AML-193 (cell line): ENCODE measurements around the gene MYL3.

ENCODE experiments used
- DNase-seq, 2 experiments: peaks; one replicate each; lab custom pipeline; 2025; lab: John Stamatoyannopoulos, UW

MYL3 gene

GRCh38 chr3:46899151-46900006 lies 36.1 kb upstream of the MYL3 start:
- DNase-seq: no peak

GRCh38 chr3:46898321-46899150 lies 35.3 kb upstream of the MYL3 start:
- no peak for DNase-seq

GRCh38 chr3:46897829-46898320 lies 34.6 kb upstream of the MYL3 start:
- DNase-seq: no peak

- DNase-seq: no peak
Observed at GRCh38 chr3:46897031-46897430, 33.8 kb upstream of the MYL3 start.

GRCh38 chr3:46896386-46896785 lies 33.1 kb upstream of the MYL3 start:
- no peak for DNase-seq

- DNase-seq: no peak
Observed at GRCh38 chr3:46895761-46896160, 32.5 kb upstream of the MYL3 start.

DNA sequence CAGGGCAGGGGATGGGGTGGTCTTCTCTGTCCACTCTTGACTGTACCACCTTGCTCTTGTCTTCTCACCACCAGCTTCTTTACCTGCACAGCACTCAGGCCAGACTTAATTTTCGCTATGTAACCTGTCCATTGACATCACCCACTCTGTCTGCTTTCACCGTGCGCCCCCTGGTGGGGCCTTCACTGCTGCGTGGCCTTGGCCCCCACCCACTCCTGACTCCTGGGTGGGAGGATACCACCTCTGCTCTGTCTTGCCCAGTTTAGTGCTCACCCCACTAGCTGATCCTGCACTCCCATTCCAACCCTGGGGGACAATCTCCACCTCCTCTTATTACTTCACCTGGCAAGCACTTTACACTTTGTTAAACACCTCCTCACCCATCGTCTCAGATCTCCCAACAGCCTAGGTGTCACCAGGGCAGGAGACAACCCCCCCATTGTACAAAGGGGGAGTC lies 32.0 kb upstream of the MYL3 start:
- peak; percentile 52 to 54 for DNase-seq

- no peak for DNase-seq
Observed at GRCh38 chr3:46894256-46894655, 31.0 kb upstream of the MYL3 start.

- DNase-seq: no peak
Observed at GRCh38 chr3:46893763-46894162, 30.5 kb upstream of the MYL3 start.

DNA sequence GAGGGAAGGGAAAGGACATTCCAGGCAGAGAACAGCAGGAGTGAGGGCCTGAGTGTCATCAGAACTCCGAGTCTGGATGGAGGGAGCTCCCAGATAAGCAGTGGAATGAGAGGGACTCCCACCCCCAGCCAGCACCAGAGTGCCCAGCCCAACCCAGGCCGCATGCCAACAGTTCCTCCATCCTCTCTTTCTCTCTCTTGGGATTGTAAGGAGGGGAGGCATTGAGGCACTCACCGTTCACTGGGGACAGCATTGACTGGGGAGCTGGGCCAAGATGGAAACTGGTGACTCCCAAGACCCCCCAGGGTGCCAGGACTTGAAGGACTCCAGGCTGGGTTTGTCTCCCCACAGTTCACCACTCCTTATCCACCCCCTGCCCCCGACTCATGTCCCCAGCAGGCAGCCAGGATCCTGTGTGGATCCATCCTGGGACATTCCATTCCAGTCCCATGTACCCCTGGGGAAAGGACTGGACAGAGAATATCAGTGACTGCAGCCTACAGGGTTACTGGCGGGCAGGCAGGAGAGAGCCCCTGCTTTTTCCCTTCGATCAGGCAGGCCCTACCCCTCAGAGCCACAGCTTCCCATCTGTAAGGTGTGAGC lies 30.0 kb upstream of the MYL3 start:
- DNase-seq: no peak

GRCh38 chr3:46892285-46893145 lies 29.3 kb upstream of the MYL3 start:
- peak; percentile 84 to 90 for DNase-seq

DNA sequence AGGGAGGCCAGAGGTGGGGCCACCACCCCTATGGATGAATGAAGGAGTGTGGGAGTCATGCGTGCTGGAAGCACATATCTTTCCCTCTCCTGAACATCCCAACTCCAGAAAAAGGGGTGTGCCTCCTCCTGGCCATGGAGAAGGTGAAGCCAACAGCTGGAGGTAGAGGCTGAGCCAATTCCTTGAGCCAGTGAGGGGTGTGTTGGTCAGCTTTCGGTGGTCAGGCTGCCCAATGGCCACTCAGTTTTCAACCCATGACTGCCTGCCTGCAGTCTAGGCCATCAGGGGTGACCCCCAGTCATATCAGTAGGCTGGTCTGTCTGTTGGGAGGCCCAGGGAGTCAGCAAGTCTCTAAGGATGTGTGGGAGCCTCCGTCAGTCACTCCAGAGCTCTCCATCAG lies 27.9 kb upstream of the MYL3 start:
- DNase-seq: no peak

- no peak for DNase-seq
Observed at GRCh38 chr3:46890132-46890531, 26.9 kb upstream of the MYL3 start.

DNA sequence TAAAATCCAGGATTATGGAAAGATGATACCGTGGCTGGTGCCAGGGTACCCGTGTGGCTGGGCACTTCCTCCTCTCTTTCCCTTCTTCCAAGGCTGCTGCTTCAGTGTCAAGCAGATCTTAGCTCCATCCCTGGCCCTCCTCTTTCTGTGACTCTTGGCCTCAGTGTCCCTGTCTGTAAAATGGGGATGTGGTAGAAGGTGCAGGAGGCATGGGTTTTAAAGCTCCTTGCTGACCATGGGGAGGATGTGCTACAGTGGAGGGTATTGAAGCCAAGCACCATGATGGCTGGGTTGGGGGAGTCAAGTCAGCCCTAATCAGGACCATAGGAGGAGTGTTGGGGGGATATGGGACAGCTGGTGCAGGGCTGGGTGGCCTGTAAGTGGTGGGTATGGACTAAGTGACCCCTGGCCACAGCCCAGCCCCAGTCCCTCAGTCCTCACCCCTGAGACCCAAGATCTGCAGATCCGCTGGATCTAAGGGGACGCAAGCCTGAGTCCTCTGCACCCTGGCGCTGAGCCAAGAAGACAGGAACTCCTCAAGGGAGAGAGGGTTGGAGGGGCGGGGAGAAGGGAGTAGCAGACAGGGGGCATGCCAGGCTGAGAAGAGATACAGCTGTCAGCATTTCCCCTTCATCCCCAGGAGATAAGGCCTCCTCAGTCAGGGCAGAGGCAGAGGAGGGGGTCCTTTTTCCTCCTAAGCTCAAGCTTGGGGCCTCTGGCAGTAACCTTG lies 26.3 kb upstream of the MYL3 start:
- no peak for DNase-seq

DNA sequence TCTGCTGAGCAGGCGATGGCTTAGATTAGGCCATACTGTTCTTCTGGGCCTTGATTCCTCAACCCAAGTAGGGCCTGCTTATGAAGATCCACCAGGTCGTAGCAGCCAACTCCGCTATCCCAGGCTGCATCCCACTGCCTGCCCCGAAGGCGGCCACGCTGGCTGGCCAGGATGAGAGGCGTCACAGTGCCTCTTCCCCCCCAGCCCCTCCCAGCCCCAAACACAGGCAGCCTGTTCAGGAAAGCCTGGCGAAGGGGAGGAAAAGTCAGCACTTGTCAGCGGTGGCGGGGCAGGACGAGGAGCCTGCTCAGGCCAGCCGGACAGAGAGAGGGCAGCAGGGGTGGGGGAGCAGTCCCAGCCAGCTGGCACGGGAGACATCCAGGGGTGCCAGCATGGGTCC lies 25.5 kb upstream of the MYL3 start:
- DNase-seq: no peak

GRCh38 chr3:46887980-46888494 lies 24.8 kb upstream of the MYL3 start:
- no peak for DNase-seq

DNA sequence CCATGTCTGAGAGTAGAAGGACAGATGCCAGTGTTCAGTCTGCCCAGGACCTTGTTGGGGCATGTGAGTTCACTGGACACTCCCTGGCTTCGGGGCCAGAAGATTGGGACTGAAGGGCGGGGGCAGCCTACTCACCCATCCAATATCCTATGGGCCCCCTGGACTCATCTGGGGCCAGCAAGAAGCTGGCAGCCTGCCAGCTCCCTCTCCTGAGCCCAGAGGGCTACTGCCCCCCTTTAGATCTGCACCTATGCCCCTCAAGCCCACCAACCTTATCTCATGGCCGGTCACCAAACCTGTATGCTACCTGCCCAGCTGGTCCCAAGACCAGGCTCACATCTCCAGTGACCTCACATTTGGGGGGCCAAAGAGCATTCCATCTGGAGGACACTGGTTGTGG lies 22.4 kb upstream of the MYL3 start:
- no peak for DNase-seq

DNA sequence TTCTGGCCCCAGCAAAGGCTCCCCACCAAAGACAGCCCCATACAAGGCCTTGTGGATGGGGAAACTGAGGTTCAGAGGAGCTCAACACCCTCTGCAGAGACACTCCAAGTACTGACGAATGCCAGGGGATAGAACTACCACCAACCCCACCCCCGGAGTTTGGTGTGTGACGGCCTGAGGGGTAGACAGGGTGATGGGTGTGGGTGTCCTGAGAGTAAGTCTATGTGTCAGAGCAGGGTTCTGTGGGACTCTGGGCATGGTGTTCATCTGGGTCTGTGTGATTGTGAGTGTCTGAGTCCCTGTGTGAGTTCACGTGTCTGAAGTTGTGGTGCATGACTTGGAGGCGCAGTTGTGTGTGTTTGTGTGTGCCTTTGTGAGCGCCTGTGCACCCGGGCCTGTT lies 21.7 kb upstream of the MYL3 start:
- DNase-seq: no peak

GRCh38 chr3:46884427-46884826 lies 21.2 kb upstream of the MYL3 start:
- no peak for DNase-seq

GRCh38 chr3:46883830-46884185 lies 20.6 kb upstream of the MYL3 start:
- DNase-seq: no peak
